ENCODE results near the gene FBXL14. TPM values are rescaled to one million over a fixed set of nuclear protein-coding genes. Genes with fewer than 3 reads are reported as not detected.

Gene FBXL14
- total and polyA plus RNA-seq, 4 donors, result 0.67 to 7.5 (median 4.9) TPM

DNA sequence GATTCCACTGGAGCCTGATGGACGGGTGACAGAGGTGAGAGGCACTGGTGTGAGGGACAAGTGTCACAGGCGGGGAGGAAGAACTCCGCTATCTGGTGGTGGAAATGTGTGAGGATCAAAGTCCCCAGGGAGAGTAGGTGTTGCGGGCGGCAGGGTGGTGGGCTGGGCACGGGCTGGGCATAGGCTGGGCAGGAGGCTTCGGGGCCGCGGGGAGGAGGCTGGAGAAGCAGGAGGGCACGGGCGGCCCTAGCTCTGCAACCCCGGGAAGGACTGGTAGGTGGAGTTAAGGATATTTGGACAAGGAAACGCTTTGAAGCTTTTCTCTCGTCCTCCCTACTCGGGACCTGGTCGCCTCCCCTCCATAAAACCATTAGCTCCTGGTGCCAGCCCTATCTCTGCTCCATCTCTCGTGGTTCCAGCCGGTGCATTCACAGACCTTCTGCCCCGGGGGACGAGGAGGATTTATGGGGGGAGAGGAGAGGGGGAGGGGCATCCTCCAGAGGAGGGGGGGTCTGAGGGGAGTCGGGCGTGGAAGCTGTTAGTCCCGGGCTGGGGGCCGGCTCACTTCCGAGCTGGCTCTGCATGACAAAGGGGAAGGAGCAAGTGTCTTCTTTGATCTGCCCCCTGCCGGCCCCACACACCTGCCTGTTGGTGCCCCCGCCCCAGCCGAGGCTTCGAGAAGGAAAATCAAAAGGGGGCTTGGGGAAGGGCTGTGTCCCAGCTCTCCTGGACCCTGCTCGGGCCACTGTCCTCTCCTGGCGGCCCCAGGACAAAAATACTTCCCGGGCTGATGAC is 35.2 kb upstream of the FBXL14 start:
- Histone ChIP-seq H3K4me3 (ENCODE audit: low read depth in 1 of 3, low read length in 3 of 3) (peak overlapping the region; percentile 44 to 54 (median 50)), H3K27ac (ENCODE audit: low read depth in 1 of 2, low read length in 2 of 2) (no peak overlapping the region), H3K9ac (ENCODE audit: low read depth in 1 of 2, low read length in 2 of 2) (no peak overlapping the region), H3K27me3 (ENCODE audit: control insufficient read depth in 4 of 4, insufficient read depth in 4 of 4, low read length in 3 of 4) (no peaks in the 10 kb centered on the region), H3K4me1 (ENCODE audit: control insufficient read depth in 4 of 4, insufficient read depth in 4 of 4, low read length in 3 of 4) (peaks cover 18 to 50% (median 41%) of the 10 kb centered on the region in 4 donors), H3K9me3 (ENCODE audit: control insufficient read depth in 4 of 4, low read length in 3 of 4) (no peaks in the 10 kb centered on the region), H3K36me3 (ENCODE audit: control insufficient read depth in 4 of 4, insufficient read depth in 3 of 4, low read depth in 1 of 4, low read length in 3 of 4) (no peaks in the 10 kb centered on the region)
- DNase-seq (ENCODE audit: low spot score), result no peak
- 4% methylated on average over 32 of the region's 32 CpGs for WGBS
- TF ChIP-seq HNF4A (conservative IDR thresholded peaks at IDR 0.05) (peak; percentile 54 to 58), RAD21 (IDR thresholded peaks at IDR 0.05) (no peak), SP1 (IDR thresholded peaks at IDR 0.05) (peak; percentile 25), NR2F2 (IDR thresholded peaks at IDR 0.05) (no peak)
- TF ChIP-seq, protein P1, sequence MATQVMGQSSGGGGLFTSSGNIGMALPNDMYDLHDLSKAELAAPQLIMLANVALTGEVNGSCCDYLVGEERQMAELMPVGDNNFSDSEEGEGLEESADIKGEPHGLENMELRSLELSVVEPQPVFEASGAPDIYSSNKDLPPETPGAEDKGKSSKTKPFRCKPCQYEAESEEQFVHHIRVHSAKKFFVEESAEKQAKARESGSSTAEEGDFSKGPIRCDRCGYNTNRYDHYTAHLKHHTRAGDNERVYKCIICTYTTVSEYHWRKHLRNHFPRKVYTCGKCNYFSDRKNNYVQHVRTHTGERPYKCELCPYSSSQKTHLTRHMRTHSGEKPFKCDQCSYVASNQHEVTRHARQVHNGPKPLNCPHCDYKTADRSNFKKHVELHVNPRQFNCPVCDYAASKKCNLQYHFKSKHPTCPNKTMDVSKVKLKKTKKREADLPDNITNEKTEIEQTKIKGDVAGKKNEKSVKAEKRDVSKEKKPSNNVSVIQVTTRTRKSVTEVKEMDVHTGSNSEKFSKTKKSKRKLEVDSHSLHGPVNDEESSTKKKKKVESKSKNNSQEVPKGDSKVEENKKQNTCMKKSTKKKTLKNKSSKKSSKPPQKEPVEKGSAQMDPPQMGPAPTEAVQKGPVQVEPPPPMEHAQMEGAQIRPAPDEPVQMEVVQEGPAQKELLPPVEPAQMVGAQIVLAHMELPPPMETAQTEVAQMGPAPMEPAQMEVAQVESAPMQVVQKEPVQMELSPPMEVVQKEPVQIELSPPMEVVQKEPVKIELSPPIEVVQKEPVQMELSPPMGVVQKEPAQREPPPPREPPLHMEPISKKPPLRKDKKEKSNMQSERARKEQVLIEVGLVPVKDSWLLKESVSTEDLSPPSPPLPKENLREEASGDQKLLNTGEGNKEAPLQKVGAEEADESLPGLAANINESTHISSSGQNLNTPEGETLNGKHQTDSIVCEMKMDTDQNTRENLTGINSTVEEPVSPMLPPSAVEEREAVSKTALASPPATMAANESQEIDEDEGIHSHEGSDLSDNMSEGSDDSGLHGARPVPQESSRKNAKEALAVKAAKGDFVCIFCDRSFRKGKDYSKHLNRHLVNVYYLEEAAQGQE (IDR thresholded peaks at IDR 0.05), result no peak
- TF ChIP-seq, protein P2, sequence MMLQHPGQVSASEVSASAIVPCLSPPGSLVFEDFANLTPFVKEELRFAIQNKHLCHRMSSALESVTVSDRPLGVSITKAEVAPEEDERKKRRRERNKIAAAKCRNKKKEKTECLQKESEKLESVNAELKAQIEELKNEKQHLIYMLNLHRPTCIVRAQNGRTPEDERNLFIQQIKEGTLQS (IDR thresholded peaks at IDR 0.05), result no peak

DNA sequence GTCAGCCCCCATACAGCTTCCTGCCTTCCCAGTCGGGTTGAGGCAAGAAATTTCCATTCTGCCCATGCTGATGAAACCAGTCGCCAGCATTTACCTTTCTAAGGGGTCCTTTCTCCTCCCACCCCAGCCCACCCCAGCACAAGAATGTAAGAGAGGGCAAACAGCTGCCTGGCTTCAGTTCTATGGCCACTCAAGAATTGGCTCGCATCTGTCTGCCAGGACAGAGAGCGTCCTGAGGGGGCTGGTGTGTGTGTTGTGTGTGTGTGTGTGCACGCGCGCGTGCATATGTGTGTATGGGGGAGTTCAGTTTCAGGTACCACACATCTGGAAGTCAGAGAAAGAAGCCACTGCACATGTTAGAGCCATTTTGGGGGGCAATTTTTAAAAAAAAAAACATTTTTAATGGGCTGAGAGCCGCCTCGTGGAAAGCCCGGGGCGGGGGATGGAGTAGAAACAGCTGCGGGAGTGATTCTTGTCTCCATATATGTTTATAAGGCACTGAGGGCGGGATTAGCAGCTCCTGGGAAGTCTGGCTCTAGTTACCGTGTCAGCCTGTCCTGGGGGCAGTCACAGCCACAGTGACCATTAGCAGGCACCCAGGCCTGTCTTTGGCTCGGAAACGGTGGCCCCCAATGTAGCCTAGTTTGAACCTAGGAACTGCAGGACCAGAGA is 34.4 kb upstream of the FBXL14 start, which contains the start of gene WNT5B:
TSS of gene WNT5B (plus strand) at position 566 of the 672 bp plus-strand sequence. CDS start 2,124 bp downstream, outside the sequence.
- DNase-seq (ENCODE audit: low spot score), result no peak
- H3K4me3 ChIP-seq (ENCODE audit: low read depth in 1 of 3, low read length in 3 of 3), result peak within 1 kb of the TSS; percentile 44 to 54 (median 50)
- 74% methylated on average over 17 of the region's 17 CpGs for WGBS

More for the DNA sequence above, 34.4 kb upstream of the FBXL14 start, which contains the start of gene WNT5B:
- H3K4me1 ChIP-seq (ENCODE audit: control insufficient read depth in 4 of 4, insufficient read depth in 4 of 4, low read length in 3 of 4), result peaks cover 15 to 42% (median 33%) of the 10 kb centered on the region in 4 donors
- H3K9ac ChIP-seq (ENCODE audit: low read depth in 1 of 2, low read length in 2 of 2), result no peak within 1 kb of the TSS
- H3K36me3 ChIP-seq (ENCODE audit: control insufficient read depth in 4 of 4, insufficient read depth in 3 of 4, low read depth in 1 of 4, low read length in 3 of 4), result no peaks in the 10 kb centered on the region
- no peaks in the 10 kb centered on the region for H3K27me3 ChIP-seq (ENCODE audit: control insufficient read depth in 4 of 4, insufficient read depth in 4 of 4, low read length in 3 of 4)
- H3K27ac ChIP-seq (ENCODE audit: low read depth in 1 of 2, low read length in 2 of 2), result no peak within 1 kb of the TSS
- TF ChIP-seq, protein P3, sequence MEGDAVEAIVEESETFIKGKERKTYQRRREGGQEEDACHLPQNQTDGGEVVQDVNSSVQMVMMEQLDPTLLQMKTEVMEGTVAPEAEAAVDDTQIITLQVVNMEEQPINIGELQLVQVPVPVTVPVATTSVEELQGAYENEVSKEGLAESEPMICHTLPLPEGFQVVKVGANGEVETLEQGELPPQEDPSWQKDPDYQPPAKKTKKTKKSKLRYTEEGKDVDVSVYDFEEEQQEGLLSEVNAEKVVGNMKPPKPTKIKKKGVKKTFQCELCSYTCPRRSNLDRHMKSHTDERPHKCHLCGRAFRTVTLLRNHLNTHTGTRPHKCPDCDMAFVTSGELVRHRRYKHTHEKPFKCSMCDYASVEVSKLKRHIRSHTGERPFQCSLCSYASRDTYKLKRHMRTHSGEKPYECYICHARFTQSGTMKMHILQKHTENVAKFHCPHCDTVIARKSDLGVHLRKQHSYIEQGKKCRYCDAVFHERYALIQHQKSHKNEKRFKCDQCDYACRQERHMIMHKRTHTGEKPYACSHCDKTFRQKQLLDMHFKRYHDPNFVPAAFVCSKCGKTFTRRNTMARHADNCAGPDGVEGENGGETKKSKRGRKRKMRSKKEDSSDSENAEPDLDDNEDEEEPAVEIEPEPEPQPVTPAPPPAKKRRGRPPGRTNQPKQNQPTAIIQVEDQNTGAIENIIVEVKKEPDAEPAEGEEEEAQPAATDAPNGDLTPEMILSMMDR (IDR thresholded peaks at IDR 0.05; ENCODE audit: low read depth, low read length, missing input control), result no peak
- TF ChIP-seq TAF1 (conservative IDR thresholded peaks at IDR 0.05) (no peak), RAD21 (IDR thresholded peaks at IDR 0.05) (no peak), HNF4A (conservative IDR thresholded peaks at IDR 0.05) (no peak), NR2F2 (IDR thresholded peaks at IDR 0.05) (no peak), JUND (IDR thresholded peaks at IDR 0.05) (no peak), HNF4G (IDR thresholded peaks at IDR 0.05) (no peak)
- TF ChIP-seq, protein P4, sequence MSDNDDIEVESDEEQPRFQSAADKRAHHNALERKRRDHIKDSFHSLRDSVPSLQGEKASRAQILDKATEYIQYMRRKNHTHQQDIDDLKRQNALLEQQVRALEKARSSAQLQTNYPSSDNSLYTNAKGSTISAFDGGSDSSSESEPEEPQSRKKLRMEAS (IDR thresholded peaks at IDR 0.05), result no peak
- TF ChIP-seq, protein P1 (IDR thresholded peaks at IDR 0.05), result no peak
- no peaks in the 10 kb centered on the region for H3K9me3 ChIP-seq (ENCODE audit: control insufficient read depth in 4 of 4, low read length in 3 of 4)
